ENCODE data around the gene NFIA. TPM values are rescaled to one million over a fixed set of nuclear protein-coding genes. Genes with fewer than 3 reads are reported as not detected.

NFIA gene
- total and polyA plus RNA-seq, 9 of the 15 experiments (the other 6 are each of a cell fraction or from before 2014, with no cell fraction given), result 5.3 to 24.9 (median 9.8) TPM

GRCh38 chr1:61273167-61273705 lies 190.9 kb downstream of the NFIA start (continued):
- no peak for TF ChIP-seq REST (IDR thresholded peaks at IDR 0.05; ENCODE audit: borderline replicate concordance)
- TF ChIP-seq REST (CRISPR knock-in tag; IDR thresholded peaks at IDR 0.05; ENCODE audit: low read depth), result no peak
- TF ChIP-seq RFX7 (CRISPR knock-in tag; IDR thresholded peaks at IDR 0.05), result no peak
